HG03280 (cell line): ENCODE measurements around the gene MPHOSPH10.
"Not testable (repeated sequence)": the region's sequence is repeated elsewhere in the genome, so short reads cannot be mapped to it uniquely, and the experiment has no call there.

Experiments used
- ATAC-seq: cut with Tn5 transposase; IDR thresholded peaks from one replicate; pipeline ENCODE4 v1.9.1; 2021; ENCODE audit warnings: mild to moderate bottlenecking, moderate library complexity; ENCODE audit not compliant: unreplicated experiment

MPHOSPH10 gene

DNA sequence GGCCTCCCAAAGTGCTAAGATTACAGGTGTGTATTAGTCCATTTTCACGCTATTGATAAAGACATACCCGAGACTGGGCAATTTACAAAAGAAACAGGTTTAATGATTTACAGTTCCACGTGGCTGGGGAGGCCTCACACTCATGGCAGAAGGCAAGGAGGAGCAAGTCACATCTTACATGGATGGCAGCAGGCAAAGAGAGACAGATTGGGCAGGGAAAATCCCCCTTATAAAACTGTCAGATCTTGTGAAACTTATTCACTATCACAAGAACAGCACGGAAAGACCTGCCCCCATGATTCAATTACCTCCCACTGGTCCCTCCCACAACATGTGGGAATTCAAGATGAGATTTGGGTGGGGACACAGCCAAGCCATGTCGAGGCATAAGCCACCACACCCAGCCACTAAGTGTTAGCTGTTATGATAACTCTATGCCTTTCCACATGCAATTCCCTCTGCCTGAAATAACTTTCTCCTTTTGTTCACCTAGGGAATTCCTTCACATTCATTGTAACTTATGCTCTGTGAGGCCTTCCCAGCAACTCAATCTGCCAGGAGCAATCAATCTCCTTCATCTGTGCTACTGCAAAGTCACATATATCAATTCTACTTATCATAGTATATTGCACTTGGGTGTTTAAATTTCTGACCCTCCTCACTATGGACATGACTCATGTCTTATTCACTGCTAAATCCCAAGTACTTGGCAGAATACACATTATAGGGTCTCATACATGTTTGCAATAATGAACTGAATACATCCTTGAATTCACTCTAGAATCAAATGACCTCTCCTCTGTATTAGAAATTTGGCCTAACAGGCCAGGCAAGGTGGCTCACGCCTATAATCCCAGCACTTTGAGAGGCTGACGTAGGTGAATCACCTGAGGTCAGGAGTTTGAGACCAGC, 7.8 kb upstream of the MPHOSPH10 start:
- ATAC-seq = no peak

DNA sequence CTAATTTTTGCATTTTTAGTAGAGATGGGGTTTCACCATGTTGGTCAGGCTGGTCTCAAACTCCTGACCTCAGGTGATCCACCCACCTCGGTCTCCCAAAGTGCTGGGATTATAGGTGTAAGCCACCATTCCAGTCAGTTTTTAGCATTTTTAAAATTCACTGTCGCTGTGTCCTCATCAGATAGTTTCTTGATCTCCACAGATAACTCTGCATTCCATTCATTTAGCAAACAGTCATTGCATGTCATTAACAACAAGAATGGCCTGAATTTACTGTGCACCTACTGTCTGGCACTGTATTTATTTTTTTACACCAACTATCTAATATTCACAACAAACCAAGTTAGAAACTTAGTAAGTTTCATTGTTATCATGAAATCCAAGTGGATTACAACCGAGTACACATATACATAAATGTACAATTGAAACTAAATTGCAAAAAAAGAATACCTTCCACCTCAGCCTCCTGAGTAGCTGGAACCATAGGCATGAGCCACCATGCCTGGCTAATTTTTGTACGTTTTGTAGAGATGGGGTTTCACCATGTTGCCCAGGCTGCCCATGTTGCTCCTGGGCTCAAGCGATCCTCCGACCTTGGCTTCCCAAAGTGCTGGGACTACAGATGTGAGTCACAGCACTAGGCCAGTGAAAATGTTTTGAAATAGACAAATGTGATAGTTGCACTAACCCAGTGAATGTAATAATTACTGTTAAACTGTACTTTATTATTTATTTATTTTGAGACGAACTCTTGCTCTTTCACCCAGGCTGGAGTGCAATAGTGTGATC, 4.7 kb upstream of the MPHOSPH10 start:
- ATAC-seq = no peak

DNA sequence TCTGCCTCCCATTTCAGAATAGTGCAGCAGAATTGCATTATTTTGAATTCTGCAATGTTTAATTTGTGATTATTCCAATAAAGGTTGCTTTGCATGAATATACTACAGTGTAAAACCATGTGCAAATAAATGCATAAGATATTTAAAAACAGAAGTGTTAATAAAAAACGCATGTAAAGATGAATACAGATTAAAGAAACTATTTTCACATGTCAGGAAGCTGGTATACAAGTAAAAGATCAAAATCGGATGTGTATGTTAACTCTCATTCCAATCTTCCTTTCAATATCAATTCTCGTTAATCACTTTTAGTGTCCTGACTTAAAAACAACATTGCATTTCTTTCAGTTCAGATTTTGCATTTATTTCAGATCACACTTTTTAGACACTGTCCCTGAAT, 3.5 kb upstream of the MPHOSPH10 start:
- no peak for ATAC-seq

DNA sequence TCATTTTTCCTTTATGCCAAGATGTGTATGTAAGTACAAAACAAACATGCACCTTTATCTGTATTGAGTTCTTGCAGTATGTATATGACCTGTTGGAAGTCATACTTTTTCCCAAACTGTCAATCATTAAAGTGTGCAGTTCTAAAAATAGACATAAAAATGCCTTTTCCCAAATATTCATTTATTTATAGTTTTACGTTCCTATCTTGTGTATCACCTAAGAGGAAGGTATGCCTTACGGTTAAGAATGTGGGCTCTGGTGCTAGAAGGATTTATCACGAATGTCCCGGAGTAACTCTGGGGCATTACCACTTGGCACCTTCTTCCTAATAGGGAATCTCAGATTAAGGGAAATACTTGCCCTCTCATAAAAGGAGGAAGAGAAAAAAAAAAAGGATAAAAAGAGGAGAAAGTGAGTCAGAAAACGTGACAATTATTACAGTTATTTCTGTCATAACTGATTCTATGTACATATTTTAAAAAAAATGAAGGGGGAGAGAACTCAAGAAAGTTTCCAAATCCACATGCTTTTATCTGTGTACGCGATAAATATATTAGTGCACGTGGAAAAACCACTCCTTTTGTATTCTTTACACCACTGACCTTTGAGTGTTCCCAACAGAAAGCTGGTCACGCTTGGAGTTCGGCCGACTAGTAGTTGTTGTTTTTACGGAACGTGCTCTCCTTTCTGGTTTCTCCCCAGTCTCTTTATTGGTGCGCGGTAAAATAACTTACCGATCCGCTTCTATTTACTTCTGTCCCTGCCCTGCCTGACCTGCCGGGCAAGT, 1.1 kb upstream of the MPHOSPH10 start:
- peak; percentile 4 for ATAC-seq

DNA sequence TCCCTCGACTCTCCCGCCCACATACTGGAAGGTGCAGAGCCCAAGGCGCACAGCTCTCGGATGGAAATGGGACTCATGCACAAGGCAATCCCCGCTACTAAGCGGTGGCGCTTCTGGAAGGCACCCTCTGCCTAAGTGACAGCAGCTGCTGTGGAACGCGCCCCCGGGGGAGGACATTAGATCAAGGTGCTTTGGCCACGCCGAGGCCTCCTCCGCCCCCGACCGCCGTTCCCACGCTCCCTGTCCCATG, 607 bp upstream of the MPHOSPH10 start:
- peak; percentile 45 for ATAC-seq

DNA sequence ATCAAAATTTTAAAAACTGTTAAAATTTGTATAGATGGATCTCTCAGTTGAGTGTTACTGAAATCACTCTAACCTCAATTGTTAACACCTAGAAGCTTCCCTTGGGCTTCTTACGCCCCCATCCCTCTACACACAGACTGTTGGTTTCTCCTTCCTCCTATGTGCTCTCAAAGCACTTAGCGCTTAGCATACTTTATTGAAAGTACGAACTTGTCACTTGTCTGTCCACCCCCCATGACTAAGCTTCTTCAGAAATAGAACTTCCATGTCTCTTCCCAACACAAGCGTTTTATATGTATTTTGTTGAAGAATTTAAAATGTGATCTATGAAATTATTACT, 441 bp downstream of the MPHOSPH10 start:
- ATAC-seq = peak; percentile 14

DNA sequence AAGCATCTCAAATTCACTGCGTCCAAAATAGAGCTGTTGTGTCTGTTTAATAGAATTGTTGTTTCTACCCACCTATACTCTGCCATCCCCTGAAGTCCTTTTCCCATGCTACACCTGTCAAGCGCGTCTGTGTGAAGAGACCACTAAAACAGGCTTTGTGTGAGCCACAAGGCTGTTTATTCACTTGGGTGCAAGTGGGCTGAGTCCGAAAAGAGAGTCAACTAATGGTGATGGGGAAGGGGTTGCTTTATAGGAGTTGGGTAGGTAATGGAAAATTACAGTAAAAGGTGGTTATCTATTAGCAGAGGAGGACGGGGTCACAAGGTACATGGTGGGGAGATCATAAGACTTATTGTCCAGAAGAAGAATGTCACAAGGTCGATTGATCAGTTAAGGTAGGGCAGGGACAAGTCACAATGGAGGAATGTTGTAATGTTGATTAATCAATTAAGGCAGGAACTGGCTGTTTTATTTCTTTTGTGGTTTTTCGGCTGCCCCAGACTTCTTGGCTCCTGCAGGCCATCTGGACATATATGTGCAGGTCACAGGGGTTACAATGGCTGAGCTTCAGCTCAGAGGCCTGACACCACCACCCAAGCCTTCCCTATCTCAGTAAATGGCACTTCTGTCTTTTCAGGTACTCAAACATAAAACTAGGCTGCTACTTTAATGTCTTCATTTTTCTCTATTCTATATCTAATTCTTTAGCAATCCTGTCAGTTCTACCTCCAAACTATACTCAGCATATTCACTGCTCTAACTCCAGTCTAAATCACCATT, 1.1 kb downstream of the MPHOSPH10 start:
- ATAC-seq = not testable (repeated sequence)

DNA sequence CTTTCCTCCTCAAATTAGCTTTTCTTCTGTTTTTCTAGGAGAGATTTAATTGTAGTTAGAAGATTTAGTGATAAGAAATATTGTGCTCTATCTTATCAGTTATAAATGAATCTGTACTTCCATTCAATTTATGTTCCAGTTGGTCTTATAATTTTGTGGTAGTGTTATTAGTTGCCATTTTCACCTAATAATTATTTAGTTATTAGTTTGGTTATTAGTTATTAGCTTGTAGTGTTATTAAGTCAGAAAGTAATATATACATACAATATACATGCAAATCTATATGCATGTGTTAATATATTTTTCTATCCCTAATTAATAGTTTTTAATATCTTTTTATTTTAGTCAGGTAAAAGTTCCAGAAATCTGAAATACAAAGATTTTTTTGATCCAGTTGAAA, 3.2 kb downstream of the MPHOSPH10 start:
- ATAC-seq = no peak

DNA sequence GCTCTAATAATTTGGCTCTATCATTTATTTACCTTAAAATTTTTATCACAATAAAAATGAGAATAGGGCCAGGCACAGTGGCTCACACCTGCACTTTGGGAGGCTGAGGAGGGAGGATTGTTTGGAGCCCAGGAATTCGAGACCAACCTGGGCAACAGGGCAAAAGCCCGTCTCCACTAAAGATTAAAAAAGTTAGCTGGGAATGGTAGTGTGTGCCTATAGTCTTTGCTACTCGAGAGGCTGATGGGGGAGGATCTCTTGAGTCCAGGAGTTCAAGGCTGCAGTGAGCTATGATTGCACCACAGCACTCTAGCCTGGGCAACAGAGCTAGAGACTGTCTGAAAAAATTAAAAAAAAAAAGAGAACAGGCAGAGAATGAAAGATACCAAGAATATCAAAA, 5.7 kb downstream of the MPHOSPH10 start:
- ATAC-seq = no peak

DNA sequence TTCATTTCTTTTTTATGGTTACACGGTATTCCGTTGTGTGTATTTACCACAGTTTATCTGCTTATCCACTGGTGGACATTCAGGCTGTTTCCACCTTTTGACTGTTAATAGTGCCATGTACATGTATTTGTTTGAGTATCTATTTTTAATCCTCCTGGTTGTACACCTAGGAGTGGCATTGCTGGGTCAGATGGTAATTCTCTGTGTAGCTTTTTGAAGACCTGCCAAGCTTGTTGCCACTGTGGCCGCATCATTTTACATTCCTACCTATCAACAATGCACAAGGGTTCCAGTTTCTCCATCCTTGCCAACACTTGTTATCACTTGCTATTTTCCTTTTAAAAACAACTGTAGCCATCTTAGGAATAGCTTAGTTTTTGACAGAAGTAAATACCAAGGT, 13.3 kb downstream of the MPHOSPH10 start:
- no peak for ATAC-seq

DNA sequence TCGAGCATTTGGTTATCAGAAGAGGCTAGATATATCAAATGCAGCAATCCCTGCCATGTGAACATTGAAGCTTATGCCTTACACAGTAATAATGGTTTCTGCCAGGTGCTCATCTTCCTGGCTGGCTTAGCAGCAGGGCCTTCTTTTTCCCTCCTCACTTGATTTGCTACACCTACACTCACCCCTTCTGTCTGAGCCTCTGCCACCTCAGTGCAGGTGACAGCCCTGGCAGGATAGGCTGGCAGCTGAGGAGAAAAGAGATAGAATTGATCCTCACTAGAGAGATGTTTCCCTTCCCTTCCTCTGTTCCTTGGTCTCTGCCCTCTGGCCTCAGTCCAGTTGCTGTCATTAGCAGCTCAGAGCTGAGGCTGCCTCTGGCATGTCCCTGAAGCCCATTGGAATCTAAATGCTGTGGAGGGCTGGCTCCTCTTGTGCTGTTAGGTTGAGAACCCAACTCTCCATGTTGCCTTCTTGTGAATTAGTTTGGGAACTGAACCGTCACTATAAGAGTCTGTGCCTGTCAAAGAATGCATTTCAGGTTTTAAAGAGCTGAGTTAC, 18.2 kb downstream of the MPHOSPH10 start:
- no peak for ATAC-seq

DNA sequence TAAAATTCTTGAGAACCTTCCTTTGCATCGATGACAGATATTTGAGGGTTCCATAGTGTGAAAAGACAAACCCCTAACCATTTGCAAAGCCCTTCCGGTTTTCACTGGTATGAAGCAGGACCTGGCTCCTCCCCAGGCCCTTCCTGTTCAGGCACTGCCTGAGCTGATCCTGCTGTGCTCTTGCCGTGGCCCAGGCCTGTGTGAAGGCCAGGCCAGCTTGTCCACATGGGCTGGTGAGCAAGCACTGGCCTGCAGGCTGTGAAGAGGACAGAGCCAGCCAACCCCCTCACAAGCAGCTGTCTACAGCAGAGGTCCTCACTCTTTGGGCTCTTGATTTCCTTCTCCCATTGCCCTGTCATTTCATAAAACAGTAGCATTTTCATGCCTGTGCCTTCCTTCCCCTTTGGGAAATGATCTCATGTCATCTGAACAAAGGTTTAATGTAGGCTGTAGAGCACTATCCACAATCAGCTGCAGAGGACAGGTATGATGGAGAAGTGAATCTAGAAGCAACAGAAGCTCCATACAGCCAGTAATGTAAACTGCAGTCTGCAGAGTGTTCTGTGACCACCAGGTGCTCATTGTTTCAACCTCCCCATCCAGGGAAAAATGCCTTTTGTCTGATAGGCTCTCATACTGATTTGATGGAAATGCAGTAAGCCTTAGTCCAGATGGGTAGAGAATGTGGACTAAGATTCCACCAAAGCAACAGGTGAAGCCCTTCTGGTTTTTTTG, 19.8 kb downstream of the MPHOSPH10 start:
- no peak for ATAC-seq

DNA sequence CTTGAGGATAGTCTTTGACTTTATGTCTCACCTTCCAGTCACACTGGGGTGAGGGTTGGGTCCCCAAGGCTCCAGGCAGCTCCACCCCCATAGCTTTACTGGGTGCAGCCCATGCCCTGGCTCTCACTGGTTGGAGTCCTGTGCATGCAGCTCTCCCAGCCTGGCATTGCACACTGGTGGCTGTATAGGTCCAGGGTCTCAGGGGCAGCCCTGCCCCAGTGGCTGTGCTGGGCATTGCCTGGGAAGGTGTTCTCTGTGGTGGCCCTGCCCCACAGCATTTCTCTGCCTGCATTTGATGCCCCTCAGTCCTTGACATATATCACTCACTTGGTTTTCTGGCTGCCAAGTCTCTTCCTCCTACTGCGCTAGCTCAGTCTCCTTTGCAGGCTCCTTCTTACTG, 21.2 kb downstream of the MPHOSPH10 start:
- no peak for ATAC-seq

DNA sequence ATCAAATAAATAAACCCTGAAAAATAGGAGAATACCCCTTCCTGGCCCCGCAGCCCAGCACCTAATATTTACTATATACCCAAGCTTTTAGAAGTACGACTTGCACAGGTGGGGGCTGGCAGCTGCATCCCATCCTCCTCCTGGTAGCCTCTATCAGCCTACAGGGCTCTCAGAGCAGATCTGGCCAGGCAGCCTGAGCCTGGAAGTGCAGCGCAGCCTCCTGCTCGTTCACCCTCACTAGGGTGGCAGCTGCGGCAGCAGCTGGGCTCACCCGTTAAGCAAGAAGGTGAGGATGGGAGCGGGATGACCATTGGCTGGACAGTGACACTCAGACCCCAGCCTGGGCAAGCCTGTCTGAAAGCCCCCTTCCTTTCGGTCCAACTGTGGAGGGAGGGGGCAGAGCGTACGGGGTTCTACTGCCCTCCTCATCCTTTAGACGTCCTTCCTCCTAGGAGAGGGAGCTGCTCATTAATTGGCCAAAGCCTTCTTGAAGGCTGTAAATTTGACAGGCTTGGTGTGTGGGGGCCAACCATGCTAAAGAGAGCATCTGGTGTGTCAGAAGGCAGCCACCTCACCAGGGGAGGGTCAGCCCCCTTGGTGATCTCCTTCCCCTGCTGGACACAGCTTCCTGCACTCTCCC, 23.3 kb downstream of the MPHOSPH10 start:
- no peak for ATAC-seq

DNA sequence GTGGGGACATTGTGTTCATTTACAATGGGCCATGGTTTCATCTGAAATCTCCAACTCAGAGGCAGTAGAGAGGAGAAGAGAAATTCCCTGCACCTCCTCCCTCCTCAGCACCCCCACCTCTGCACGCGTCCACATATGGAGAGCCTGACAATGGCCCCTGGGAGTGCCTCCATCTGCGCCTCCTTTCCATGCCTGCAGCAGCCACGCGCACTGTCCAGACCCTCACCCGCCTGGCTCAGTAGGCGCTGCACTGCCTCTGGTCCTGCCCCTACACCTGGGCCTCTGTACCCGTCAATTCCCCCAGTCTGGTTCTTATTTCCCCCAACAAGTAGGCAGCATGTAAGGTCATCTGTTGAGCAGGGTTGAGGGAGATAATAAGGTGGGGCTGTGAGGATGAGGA, 23.8 kb downstream of the MPHOSPH10 start:
- no peak for ATAC-seq

DNA sequence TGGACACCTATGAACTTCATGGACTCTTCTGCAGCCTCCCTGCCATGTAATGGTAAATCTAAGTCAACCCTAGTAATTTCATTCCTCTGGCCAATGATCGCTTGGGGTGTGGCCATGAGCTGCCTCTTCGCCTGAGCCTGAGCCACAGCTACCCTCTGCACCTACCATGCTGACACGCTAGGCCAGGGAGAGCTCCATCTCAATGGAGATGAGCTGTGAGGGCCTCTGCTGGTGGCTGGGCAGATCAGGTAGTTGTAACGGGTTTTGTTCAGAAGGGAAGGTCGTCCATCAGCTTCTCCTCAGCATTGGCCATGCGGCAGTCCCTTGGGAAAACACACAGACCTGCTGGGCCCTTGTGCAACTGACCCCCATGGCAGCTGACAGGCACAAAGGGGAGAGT, 24.4 kb downstream of the MPHOSPH10 start:
- peak; percentile 74 for ATAC-seq

DNA sequence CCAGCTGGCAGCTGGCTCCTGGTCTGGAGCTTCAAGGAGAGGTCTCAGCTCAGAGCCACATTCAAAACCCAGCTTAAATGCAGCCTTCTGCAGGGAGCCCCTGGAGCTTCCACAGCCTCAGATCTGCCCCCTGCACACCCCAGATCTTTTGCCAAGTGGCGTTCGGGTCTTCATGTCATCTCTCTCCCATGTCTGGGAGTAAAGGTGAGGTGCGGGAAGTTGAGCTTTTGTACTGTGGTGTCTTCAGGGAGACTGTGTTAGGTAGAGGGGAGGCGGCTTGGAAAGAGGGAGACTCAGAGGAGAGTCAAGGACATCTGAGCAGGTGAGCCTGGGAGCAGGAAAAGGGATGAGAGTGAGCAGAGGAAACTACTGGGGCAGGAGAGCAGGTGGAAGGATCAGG, 25.4 kb downstream of the MPHOSPH10 start:
- ATAC-seq = no peak

DNA sequence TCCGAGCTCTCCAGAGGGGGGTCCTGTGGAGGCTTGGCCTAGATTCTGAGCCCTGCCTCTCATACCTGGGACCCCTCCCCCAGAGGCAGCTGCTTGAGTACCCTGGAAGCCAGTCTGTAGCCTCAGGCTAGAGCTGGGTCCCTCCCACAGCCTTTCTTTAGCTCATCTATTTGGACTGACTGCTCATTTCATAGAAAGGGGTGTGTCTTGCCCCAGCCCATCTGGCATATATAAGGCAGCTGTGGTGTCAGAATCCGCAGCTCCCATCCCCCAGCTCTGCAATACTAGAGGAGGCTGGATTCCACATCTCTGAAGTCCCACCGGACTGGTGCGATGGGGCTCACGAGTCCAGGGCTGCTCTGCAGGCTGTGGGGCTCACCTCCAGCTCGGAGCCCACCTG, 26.1 kb downstream of the MPHOSPH10 start:
- no peak for ATAC-seq

DNA sequence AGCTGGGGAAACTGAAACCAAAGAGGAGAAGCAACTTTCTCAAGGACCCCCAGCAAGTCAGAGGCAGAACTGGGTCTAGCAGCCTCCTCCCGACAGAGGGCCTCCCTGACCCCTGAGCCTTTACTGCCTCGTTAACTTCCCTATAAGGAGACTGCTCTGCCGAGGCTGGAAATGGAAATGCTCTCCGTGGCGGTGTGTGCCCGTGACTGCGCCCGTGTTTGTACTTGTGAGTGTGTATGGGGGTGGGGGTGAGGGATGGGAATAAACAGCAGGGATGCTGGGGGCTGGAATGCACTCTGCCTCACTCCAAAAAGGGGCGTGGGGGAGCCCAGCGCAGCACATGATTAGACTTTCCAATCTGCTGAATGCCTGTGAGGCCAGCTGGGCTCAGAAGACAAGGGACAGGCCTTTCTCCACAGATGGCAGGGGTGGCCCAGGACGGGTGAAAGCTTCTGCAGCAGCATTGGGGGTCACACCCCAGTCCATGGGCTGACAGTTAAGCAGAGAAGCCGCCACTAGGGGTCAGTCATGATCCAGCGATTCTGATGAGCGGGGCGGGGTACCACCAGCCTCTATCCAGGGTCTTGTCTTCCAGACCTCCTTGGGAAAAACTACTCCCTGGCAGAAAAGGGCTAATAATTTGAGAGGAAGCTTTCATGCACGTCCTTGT, 26.8 kb downstream of the MPHOSPH10 start:
- no peak for ATAC-seq
